MM.1S (cell line): ENCODE measurements around the gene KLF18.

Experiments used
- DNase-seq: peaks from one replicate; pipeline ENCODE4 v3.0.0-alpha.2; 2015
- H2AFZ ChIP-seq: fragments of 300-600 bp; sonication (generic); 2 replicates; pipeline ENCODE4 v1.6.0; 2016; ENCODE audit warnings: antibody characterized with exemption, low read length
- H3F3A ChIP-seq: fragments of 300-600 bp; sonication (generic); 2 replicates; pipeline ENCODE4 v1.6.1; 2016; ENCODE audit warnings: mild to moderate bottlenecking, antibody characterized with exemption, low read length, moderate library complexity, mixed read lengths; ENCODE audit not compliant: insufficient read depth
- H3K27ac ChIP-seq: fragments of 300-600 bp; sonication (generic); 2 replicates; pipeline ENCODE4 v1.5.1; 2016; ENCODE audit warnings: mild to moderate bottlenecking, low read length
- H3K27me3 ChIP-seq: fragments of 300-600 bp; sonication (generic); replicated peaks from 2 replicates; pipeline ENCODE4 v1.6.0; 2016; ENCODE audit warnings: low read length; ENCODE audit not compliant: insufficient read depth
- H3K36me3 ChIP-seq: fragments of 300-600 bp; sonication (generic); replicated peaks from 2 replicates; pipeline ENCODE4 v1.6.1; 2016; ENCODE audit warnings: mild to moderate bottlenecking, low read length, mixed read lengths; ENCODE audit not compliant: insufficient read depth
- H3K4me1 ChIP-seq: fragments of 300-600 bp; sonication (generic); 2 replicates; pipeline ENCODE4 v1.6.1; 2016; ENCODE audit warnings: low read length, mixed read lengths
- H3K4me2 ChIP-seq: fragments of 300-600 bp; sonication (generic); 2 replicates; pipeline ENCODE4 v1.6.0; 2016; ENCODE audit warnings: low read depth, low read length
- H3K4me3 ChIP-seq: fragments of 300-600 bp; sonication (generic); 2 replicates; pipeline ENCODE4 v1.5.1; 2016; ENCODE audit warnings: low read length, mixed read lengths
- H3K79me2 ChIP-seq: fragments of 300-600 bp; sonication (generic); 2 replicates; pipeline ENCODE4 v1.6.1; 2016; ENCODE audit warnings: mixed run types, low read length, mixed read lengths
- H3K9ac ChIP-seq: fragments of 300-600 bp; sonication (generic); 2 replicates; pipeline ENCODE4 v1.6.1; 2016; ENCODE audit warnings: low read length, mixed read lengths
- H3K9me2 ChIP-seq: fragments of 300-600 bp; sonication (generic); replicated peaks from 2 replicates; pipeline ENCODE4 v1.6.1; 2016; ENCODE audit warnings: mild to moderate bottlenecking, low read length, mixed read lengths; ENCODE audit not compliant: insufficient read depth
- H3K9me3 ChIP-seq: fragments of 300-600 bp; sonication (generic); replicated peaks from 2 replicates; pipeline ENCODE4 v1.6.1; 2016; ENCODE audit warnings: mild to moderate bottlenecking, low read length, mixed read lengths; ENCODE audit not compliant: insufficient read depth
- H4K20me1 ChIP-seq: fragments of 300-600 bp; sonication (generic); 2 replicates; pipeline ENCODE4 v1.6.1; 2016; ENCODE audit warnings: mild to moderate bottlenecking, low read length, moderate library complexity, mixed read lengths; ENCODE audit not compliant: insufficient read depth
- EZH2 ChIP-seq: fragments of 300-600 bp; sonication (generic); optimal IDR thresholded peaks from 2 replicates; pipeline ENCODE3; 2017; ENCODE audit warnings: low read depth, mild to moderate bottlenecking, antibody characterized with exemption, low read length, mixed read lengths
- EZH2phosphoT487 ChIP-seq: fragments of 300-600 bp; sonication (generic); IDR thresholded peaks from 2 replicates; pipeline ENCODE4 v1.6.1; 2018; ENCODE audit warnings: antibody characterized with exemption, low read length
- TF ChIP-seq, protein P1 (sequence below): fragments of 300-600 bp; sonication (generic); IDR thresholded peaks from 2 replicates; pipeline ENCODE4 v1.5.1; 2016; ENCODE audit warnings: antibody characterized with exemption, low read length, mixed read lengths

Gene KLF18

DNA sequence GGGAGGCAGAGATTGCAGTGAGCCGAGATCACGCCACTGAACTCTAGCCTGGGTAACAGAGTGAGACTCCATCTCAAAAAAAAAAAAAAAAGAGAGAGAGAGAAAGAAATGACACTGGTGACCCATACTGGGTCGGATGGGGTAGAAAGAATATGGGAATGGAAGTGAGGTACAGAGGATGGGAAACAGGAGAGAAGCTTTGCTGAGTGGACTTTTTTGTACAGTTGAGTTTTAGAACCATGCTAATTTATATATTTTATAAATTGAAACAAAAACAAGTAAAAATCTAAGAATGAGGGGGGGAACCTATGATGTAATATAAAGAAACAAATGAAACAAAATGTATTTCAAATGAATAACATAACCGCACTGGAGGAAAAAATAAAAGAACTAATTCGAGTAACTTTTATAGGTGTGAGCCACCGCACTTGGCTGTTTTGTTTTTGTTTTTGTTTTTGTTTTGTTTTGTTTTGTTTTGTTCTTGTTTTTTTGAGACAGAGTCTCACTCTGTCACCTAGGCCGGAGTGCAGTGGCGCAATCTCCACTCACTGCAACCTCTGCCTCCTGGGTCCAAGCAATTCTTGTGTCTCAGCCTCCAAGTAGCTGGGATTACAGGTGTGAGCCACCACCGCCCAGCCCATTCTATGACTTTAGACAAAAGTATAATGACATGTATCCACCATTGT is 41.1 kb downstream of the KLF18 start:
- H4K20me1 ChIP-seq, result no peaks in the 10 kb centered on the region
- no peak for TF ChIP-seq EZH2phosphoT487
- H3K9me2 ChIP-seq, result no peaks in the 10 kb centered on the region
- H2AFZ ChIP-seq, result no peak overlapping the region
- no peaks in the 10 kb centered on the region for H3K27me3 ChIP-seq
- H3K27ac ChIP-seq, result no peak overlapping the region
- no peak overlapping the region for H3K9ac ChIP-seq
- no peaks in the 10 kb centered on the region for H3K79me2 ChIP-seq
- H3K36me3 ChIP-seq, result no peaks in the 10 kb centered on the region
- H3K4me2 ChIP-seq, result no peak overlapping the region
- H3K9me3 ChIP-seq, result no peaks in the 10 kb centered on the region
- DNase-seq, result no peak
- H3K4me3 ChIP-seq, result no peak overlapping the region
- no peaks in the 10 kb centered on the region for H3F3A ChIP-seq
- no peaks in the 10 kb centered on the region for H3K4me1 ChIP-seq

DNA sequence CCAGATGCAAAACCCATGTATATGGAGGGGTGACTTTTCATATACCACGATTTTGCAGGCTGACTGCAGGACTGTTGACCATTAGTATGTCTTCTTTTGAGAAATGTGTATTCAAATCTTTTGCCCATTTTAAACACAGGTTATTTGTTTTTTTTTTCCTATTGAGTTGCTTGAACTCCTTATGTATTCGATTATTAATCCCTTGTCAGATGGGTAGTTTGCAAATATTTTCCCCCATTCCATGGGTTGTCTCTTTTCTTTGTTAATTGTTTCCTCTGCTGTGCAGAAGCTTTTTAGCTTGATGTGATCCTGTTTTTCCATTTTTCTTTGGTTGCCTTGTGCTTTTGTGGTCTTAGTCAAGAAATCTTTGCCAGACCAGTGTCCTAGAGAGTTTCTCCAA is 47.4 kb downstream of the KLF18 start:
- H3K36me3 ChIP-seq, result no peaks in the 10 kb centered on the region
- H3K9ac ChIP-seq, result no peak overlapping the region
- H3K9me3 ChIP-seq, result no peaks in the 10 kb centered on the region
- H3K27me3 ChIP-seq, result no peaks in the 10 kb centered on the region
- no peaks in the 10 kb centered on the region for H4K20me1 ChIP-seq
- DNase-seq, result no peak
- H3K27ac ChIP-seq, result no peak overlapping the region
- no peak overlapping the region for H3K4me2 ChIP-seq
- H3K9me2 ChIP-seq, result no peaks in the 10 kb centered on the region
- TF ChIP-seq, protein P1, sequence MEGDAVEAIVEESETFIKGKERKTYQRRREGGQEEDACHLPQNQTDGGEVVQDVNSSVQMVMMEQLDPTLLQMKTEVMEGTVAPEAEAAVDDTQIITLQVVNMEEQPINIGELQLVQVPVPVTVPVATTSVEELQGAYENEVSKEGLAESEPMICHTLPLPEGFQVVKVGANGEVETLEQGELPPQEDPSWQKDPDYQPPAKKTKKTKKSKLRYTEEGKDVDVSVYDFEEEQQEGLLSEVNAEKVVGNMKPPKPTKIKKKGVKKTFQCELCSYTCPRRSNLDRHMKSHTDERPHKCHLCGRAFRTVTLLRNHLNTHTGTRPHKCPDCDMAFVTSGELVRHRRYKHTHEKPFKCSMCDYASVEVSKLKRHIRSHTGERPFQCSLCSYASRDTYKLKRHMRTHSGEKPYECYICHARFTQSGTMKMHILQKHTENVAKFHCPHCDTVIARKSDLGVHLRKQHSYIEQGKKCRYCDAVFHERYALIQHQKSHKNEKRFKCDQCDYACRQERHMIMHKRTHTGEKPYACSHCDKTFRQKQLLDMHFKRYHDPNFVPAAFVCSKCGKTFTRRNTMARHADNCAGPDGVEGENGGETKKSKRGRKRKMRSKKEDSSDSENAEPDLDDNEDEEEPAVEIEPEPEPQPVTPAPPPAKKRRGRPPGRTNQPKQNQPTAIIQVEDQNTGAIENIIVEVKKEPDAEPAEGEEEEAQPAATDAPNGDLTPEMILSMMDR, result no peak
- TF ChIP-seq EZH2 (no peak), EZH2phosphoT487 (no peak)
- H3F3A ChIP-seq, result no peaks in the 10 kb centered on the region
- H2AFZ ChIP-seq, result no peak overlapping the region
- no peak overlapping the region for H3K4me3 ChIP-seq
- no peaks in the 10 kb centered on the region for H3K4me1 ChIP-seq
- H3K79me2 ChIP-seq, result no peaks in the 10 kb centered on the region

DNA sequence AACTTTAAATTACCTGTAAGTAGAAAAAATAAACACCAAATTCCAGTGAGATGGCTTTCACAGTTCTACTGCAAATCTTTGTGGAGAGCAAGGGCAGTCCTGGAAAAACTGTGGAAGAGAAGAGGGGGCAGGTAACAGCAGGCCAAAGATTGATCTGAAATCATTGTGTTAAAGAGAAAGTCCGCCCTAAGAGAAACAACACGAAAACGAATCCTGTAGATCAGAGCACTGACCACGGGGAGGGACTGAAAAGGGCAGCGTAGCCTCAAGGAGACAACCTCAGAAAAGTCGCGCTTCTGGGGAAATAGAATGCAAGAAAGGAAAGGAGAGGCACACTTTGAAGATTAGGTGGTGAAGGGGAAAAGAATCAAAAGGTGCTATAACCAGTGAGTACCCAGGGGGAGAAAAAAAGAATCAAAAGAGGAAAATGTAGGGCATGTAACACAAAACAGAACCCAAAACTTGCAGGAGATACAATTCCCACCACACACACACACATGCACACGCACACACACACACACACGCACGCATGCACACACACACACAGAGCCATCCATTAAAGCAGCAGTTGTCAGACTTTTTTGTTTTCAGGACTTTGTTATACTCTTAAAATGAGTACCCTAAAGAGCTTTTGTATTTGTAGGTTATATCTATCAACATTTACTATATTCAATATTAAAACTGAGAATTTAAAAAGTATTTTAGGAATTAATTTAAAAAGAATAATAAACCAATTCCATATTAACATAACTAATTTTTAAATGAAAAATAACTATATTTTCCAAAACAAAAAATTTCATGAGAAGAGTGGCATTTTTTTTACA is 50.8 kb downstream of the KLF18 start:
- Histone ChIP-seq H3K9ac (no peak overlapping the region), H3K4me3 (no peak overlapping the region), H3K4me2 (no peak overlapping the region), H2AFZ (no peak overlapping the region), H3F3A (no peaks in the 10 kb centered on the region), H3K27ac (no peak overlapping the region), H3K9me3 (no peaks in the 10 kb centered on the region), H4K20me1 (no peaks in the 10 kb centered on the region), H3K9me2 (no peaks in the 10 kb centered on the region), H3K27me3 (no peaks in the 10 kb centered on the region), H3K36me3 (no peaks in the 10 kb centered on the region), H3K4me1 (no peaks in the 10 kb centered on the region), H3K79me2 (no peaks in the 10 kb centered on the region)
- DNase-seq, result no peak
- TF ChIP-seq, protein P1, result no peak
- TF ChIP-seq EZH2 (no peak), EZH2phosphoT487 (no peak)
